Measurements from ENCODE around the gene VAV3. TPM values are rescaled to one million over a fixed set of nuclear protein-coding genes. Genes with fewer than 3 reads are reported as not detected.

The VAV3 gene
- total RNA-seq, 2 experiments from 2014 or later, result 5.5 to 5.6 TPM

GRCh38 chr1:107804741-107805140 lies 160.2 kb downstream of the VAV3 start:
- no peaks in the 10 kb centered on the region for H3K9me3 ChIP-seq (ENCODE audit: control insufficient read depth in 1 of 2, insufficient read depth in 1 of 2, low read length in 2 of 2)
- ATAC-seq (ENCODE audit: poor library complexity) (no peak), DNase-seq (no peak)
- peaks cover 45% of the 10 kb centered on the region for H3K4me1 Mint-ChIP-seq (ENCODE audit: low read depth)
- H3K4me3 Mint-ChIP-seq, result peak overlapping the region; percentile 36
- H3K36me3 ChIP-seq (ENCODE audit: insufficient read depth, low read length), result no peaks in the 10 kb centered on the region
- H3K9me3 Mint-ChIP-seq, result no peaks in the 10 kb centered on the region
- H3K27me3 ChIP-seq (ENCODE audit: control insufficient read depth in 1 of 2, insufficient read depth in 2 of 2, low read length in 2 of 2), result no peaks in the 10 kb centered on the region
- H3K27me3 Mint-ChIP-seq, result no peaks in the 10 kb centered on the region
- POLR2A ChIA-PET, result no interaction called here
- no peak overlapping the region for H3K4me3 ChIP-seq (ENCODE audit: low read length)
- TF ChIP-seq CTCF (IDR thresholded peaks at IDR 0.05), result no peak
- no peak overlapping the region for H3K27ac ChIP-seq (ENCODE audit: low read depth in 1 of 2, low read length in 2 of 2)
- H3K4me1 ChIP-seq (ENCODE audit: insufficient read depth, low read length), result no peaks in the 10 kb centered on the region
- H3K27ac Mint-ChIP-seq, result peak overlapping the region; percentile 24
- intact Hi-C loops (cut with DNase I, micrococcal nuclease), result no loop called here
- no peaks in the 10 kb centered on the region for H3K36me3 Mint-ChIP-seq (ENCODE audit: low read depth)
- CTCF ChIA-PET, result no interaction called here

- no peaks in the 10 kb centered on the region for H3K36me3 Mint-ChIP-seq (ENCODE audit: low read depth)
- Histone ChIP-seq H3K4me3 (ENCODE audit: low read length) (no peak overlapping the region), H3K27me3 (ENCODE audit: control insufficient read depth in 1 of 2, insufficient read depth in 2 of 2, low read length in 2 of 2) (no peaks in the 10 kb centered on the region), H3K27ac (ENCODE audit: low read depth in 1 of 2, low read length in 2 of 2) (no peak overlapping the region), H3K36me3 (ENCODE audit: insufficient read depth, low read length) (no peaks in the 10 kb centered on the region), H3K4me1 (ENCODE audit: insufficient read depth, low read length) (no peaks in the 10 kb centered on the region), H3K9me3 (ENCODE audit: control insufficient read depth in 1 of 2, insufficient read depth in 1 of 2, low read length in 2 of 2) (no peaks in the 10 kb centered on the region)
- no peak for TF ChIP-seq CTCF (IDR thresholded peaks at IDR 0.05)
- peak overlapping the region; percentile 24 for H3K27ac Mint-ChIP-seq
- POLR2A ChIA-PET, result no interaction called here
- CTCF ChIA-PET, result no interaction called here
- H3K4me3 Mint-ChIP-seq, result peak overlapping the region; percentile 36
- intact Hi-C loops (cut with DNase I, micrococcal nuclease), result no loop called here
- no peaks in the 10 kb centered on the region for H3K27me3 Mint-ChIP-seq
- H3K9me3 Mint-ChIP-seq, result no peaks in the 10 kb centered on the region
- ATAC-seq (ENCODE audit: poor library complexity) (peak; percentile 82), DNase-seq (peak in 2 of 14 experiments; percentile 28 to 74)
- H3K4me1 Mint-ChIP-seq (ENCODE audit: low read depth), result peaks cover 45% of the 10 kb centered on the region
Measured at GRCh38 chr1:107804134-107804533, 160.8 kb downstream of the VAV3 start.

GRCh38 chr1:107803579-107803978 lies 161.4 kb downstream of the VAV3 start:
- Histone ChIP-seq H3K9me3 (ENCODE audit: control insufficient read depth in 1 of 2, insufficient read depth in 1 of 2, low read length in 2 of 2) (no peaks in the 10 kb centered on the region), H3K4me1 (ENCODE audit: insufficient read depth, low read length) (no peaks in the 10 kb centered on the region), H3K27me3 (ENCODE audit: control insufficient read depth in 1 of 2, insufficient read depth in 2 of 2, low read length in 2 of 2) (no peaks in the 10 kb centered on the region), H3K36me3 (ENCODE audit: insufficient read depth, low read length) (no peaks in the 10 kb centered on the region), H3K4me3 (ENCODE audit: low read length) (no peak overlapping the region), H3K27ac (ENCODE audit: low read depth in 1 of 2, low read length in 2 of 2) (no peak overlapping the region)
- intact Hi-C loops (cut with DNase I, micrococcal nuclease), result no loop called here
- Mint-ChIP-seq H3K27me3 (no peaks in the 10 kb centered on the region), H3K9me3 (no peaks in the 10 kb centered on the region), H3K27ac (no peak overlapping the region), H3K4me1 (ENCODE audit: low read depth) (peaks cover 45% of the 10 kb centered on the region), H3K4me3 (no peak overlapping the region), H3K36me3 (ENCODE audit: low read depth) (no peaks in the 10 kb centered on the region)
- ChIA-PET CTCF (no interaction called here), POLR2A (no interaction called here)
- no peak for DNase-seq
- TF ChIP-seq CTCF (IDR thresholded peaks at IDR 0.05), result no peak
- no peak for ATAC-seq (ENCODE audit: poor library complexity)

Measured in CD4-positive, alpha-beta T cell (primary cell).